Activated B cell treated with CpG ODN at 0.5 μM for 24 hours (primary cell): Measurements from ENCODE around the gene WNT2. TPM values are rescaled to one million over a fixed set of nuclear protein-coding genes. Genes with fewer than 3 reads are reported as not detected.

Experiments
- ATAC-seq: fragments of 200-7000 bp; cut with Tn5 transposase; one replicate; pipeline ENCODE4 v1.10.0; 2021; ENCODE audit warnings: low read depth, mild to moderate bottlenecking, moderate library complexity
- CTCF ChIA-PET: fragments of 350-600 bp; sonication (Branson Sonifier 250); formaldehyde crosslinking; loops from one replicate; lab custom pipeline; 2021; ENCODE audit warnings: antibody characterized with exemption; lab: Charles Lee
- POLR2A ChIA-PET: fragments of 350-600 bp; sonication (Branson Sonifier 250); formaldehyde crosslinking; loops from one replicate; lab custom pipeline; 2021; ENCODE audit warnings: antibody characterized with exemption; lab: Charles Lee
- DNase-seq: peaks from one replicate; pipeline ENCODE4 v3.0.0; 2022
- H3K27ac Mint-ChIP-seq: one replicate; pipeline ENCODE4 v1.8.0; 2020; ENCODE audit warnings: mixed read lengths
- H3K27me3 Mint-ChIP-seq: one replicate; pipeline ENCODE4 v1.8.0; 2021; ENCODE audit warnings: mixed read lengths
- H3K36me3 Mint-ChIP-seq: one replicate; pipeline ENCODE4 v1.8.0; 2021; ENCODE audit warnings: low read depth, mixed read lengths
- H3K4me1 Mint-ChIP-seq: one replicate; pipeline ENCODE4 v1.8.0; 2021; ENCODE audit warnings: mixed read lengths
- H3K4me3 Mint-ChIP-seq: one replicate; pipeline ENCODE4 v1.8.0; 2020; ENCODE audit warnings: mild to moderate bottlenecking, mixed read lengths
- H3K9me3 Mint-ChIP-seq: one replicate; pipeline ENCODE4 v1.8.0; 2020; ENCODE audit warnings: mixed read lengths
- CTCF ChIP-seq: fragments of 200-600 bp; IDR thresholded peaks from one replicate; pipeline ENCODE4 v1.8.0; 2022; ENCODE audit warnings: antibody characterized with exemption, mild to moderate bottlenecking
- intact Hi-C: fragments of 100-400 bp; cut with micrococcal nuclease; formaldehyde crosslinking; loops from one replicate; pipeline ENCODE4 v1.15.1; 2024
- total RNA-seq: library from RNA; stranded (reverse); gene quantifications from 2 replicates; pipeline ENCODE4 v1.2.3, GENCODE V29; 2022

Gene WNT2
- total RNA-seq, 1 donor from 2014 or later, result not detected

GRCh38 chr7:117282239-117282812 is 40.5 kb downstream of the WNT2 start:
- Mint-ChIP-seq H3K27ac (no peak overlapping the region), H3K27me3 (peaks cover 2% of the 10 kb centered on the region), H3K36me3 (no peaks in the 10 kb centered on the region), H3K4me3 (no peak overlapping the region), H3K4me1 (no peaks in the 10 kb centered on the region), H3K9me3 (no peaks in the 10 kb centered on the region)
- ChIA-PET POLR2A (no interaction called here), CTCF (no interaction called here)
- DNase-seq (no peak), ATAC-seq (no peak)
- intact Hi-C loops, result no loop called here
- TF ChIP-seq CTCF, result no peak

GRCh38 chr7:117281562-117281961 is 41.3 kb downstream of the WNT2 start:
- DNase-seq, result no peak
- no peak for TF ChIP-seq CTCF
- Mint-ChIP-seq H3K36me3 (no peaks in the 10 kb centered on the region), H3K27me3 (peaks cover 2% of the 10 kb centered on the region), H3K27ac (no peak overlapping the region), H3K9me3 (no peaks in the 10 kb centered on the region), H3K4me1 (no peaks in the 10 kb centered on the region), H3K4me3 (no peak overlapping the region)
- no peak for ATAC-seq
- POLR2A ChIA-PET, result no interaction called here
- CTCF ChIA-PET, result no interaction called here
- intact Hi-C loops, result no loop called here

DNA sequence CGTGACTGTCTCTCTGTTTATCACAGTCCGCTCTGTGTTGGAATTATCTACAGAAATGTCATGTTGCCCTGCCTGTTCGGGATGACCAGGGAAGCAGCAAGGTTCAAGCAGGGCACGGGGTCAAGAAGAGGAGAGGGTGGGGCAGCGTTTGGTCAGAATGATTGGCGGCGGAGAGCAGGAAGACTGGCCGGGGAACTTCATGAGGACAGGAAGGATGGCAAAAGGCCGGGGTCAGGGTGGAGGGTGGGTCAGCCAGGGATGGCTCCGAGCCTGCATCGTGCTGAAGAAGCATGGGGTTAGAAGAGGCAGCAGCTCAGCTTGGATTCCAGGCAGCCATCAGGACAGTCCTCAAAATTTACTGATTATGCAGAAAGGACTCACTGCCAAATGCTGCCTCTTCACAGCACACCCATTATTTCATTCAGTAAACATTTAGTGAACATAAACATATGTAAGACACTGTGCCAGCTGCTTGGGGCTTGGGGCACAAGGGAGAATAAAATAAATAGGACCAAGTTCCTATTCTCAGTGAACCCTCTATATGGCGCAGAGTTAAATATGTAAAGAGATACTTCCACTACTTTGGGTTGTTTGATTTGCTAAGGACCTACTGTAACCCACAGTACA is 42.8 kb downstream of the WNT2 start:
- ChIA-PET POLR2A (no interaction called here), CTCF (no interaction called here)
- H3K4me3 Mint-ChIP-seq, result no peak overlapping the region
- no peak for TF ChIP-seq CTCF
- no peaks in the 10 kb centered on the region for H3K4me1 Mint-ChIP-seq
- no peaks in the 10 kb centered on the region for H3K9me3 Mint-ChIP-seq
- H3K36me3 Mint-ChIP-seq, result no peaks in the 10 kb centered on the region
- intact Hi-C loops, result no loop called here
- H3K27ac Mint-ChIP-seq, result no peak overlapping the region
- no peak for ATAC-seq
- no peak for DNase-seq
- H3K27me3 Mint-ChIP-seq, result peaks cover 2% of the 10 kb centered on the region

DNA sequence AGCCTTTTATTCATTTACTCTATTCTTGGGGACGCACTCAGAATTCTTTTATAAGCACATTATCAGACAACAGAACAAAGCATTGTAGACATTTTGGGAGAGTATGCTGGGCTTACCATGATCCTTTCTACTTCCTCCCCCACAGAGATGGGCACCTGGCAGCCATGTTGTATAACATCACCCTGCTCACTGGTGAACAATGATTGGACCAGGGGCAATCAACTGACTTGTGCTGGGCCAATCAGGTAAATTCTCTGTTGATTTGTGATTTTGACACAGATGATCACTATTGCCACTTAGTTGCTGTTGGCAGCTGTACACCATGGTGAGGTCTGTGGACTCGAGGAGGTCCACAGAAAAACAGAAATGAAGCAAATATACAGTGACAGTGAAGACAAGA is 43.7 kb downstream of the WNT2 start:
- H3K4me1 Mint-ChIP-seq, result no peaks in the 10 kb centered on the region
- no peak for TF ChIP-seq CTCF
- H3K36me3 Mint-ChIP-seq, result no peaks in the 10 kb centered on the region
- no peak overlapping the region for H3K4me3 Mint-ChIP-seq
- ChIA-PET POLR2A (no interaction called here), CTCF (no interaction called here)
- no peaks in the 10 kb centered on the region for H3K9me3 Mint-ChIP-seq
- DNase-seq (no peak), ATAC-seq (no peak)
- intact Hi-C loops, result no loop called here
- H3K27ac Mint-ChIP-seq, result no peak overlapping the region
- H3K27me3 Mint-ChIP-seq, result peaks cover 5% of the 10 kb centered on the region

- H3K9me3 Mint-ChIP-seq, result no peaks in the 10 kb centered on the region
- DNase-seq (no peak), ATAC-seq (no peak)
- no peaks in the 10 kb centered on the region for H3K4me1 Mint-ChIP-seq
- no peak overlapping the region for H3K27ac Mint-ChIP-seq
- ChIA-PET CTCF (no interaction called here), POLR2A (no interaction called here)
- TF ChIP-seq CTCF, result no peak
- intact Hi-C loops, result no loop called here
- H3K27me3 Mint-ChIP-seq, result peaks cover 6% of the 10 kb centered on the region
- no peaks in the 10 kb centered on the region for H3K36me3 Mint-ChIP-seq
- no peak overlapping the region for H3K4me3 Mint-ChIP-seq
These were observed 44.8 kb downstream of the WNT2 start for GRCh38 chr7:117278040-117278439.
